ENCODE results near the gene TFB2M. TPM values are rescaled to one million over a fixed set of nuclear protein-coding genes. Genes with fewer than 3 reads are reported as not detected.
A peak's percentile ranks its signal among the peaks of the same experiment; 100 is the strongest.

The TFB2M gene
- total RNA-seq, 1 experiment from 2014 or later: 8.0 TPM

DNA sequence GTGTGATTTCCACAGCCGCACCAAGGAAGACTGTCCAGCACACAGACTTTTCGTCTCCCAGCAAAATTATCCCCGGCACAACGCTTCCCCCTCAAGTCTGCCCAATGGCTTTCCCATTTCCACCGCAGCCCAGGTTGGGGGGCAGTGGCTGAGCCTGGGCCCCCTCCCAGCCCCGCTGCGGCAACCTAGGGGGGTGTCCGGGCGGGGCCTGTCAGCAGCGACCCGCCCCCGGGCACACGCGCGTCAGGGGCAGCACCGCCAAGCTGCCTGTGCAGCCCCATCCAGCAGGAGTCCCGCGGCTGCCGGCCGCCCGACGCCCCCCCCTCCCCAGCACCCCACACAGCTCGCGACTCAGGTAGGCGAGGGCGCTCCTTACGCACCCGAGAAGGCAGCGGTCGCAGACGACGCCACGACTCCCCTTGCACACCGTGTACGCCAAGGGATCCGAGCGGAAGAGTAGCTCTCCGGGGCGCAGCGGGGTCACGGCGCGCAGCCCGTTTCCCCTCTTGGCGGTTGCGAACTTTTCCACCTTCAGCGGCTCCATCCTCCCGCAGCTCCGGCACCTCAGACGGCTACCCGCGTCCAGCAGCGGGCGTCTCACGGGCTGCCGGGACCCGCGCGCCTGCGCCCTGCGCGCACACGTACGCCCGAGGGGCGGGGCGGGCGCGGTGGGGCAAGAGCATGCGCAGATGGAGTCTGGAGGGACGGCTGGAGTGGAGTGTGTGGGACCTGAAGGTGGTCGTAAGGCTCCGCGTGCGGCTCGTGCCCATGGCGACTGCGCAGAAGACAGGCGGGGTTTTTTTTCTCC, 59.2 kb downstream of the TFB2M start, which contains the start of gene SMYD3:
Gene SMYD3, minus strand, starts transcription at position 606 of the 808 bp plus-strand sequence.
- in situ Hi-C loops (cut with HindIII; ENCODE audit: low pct_unique_long_range_greater_than_20kb, low sequenced_read_pairs): no loop called here
- DNase-seq (ENCODE audit: low read depth): peak; percentile 76

DNA sequence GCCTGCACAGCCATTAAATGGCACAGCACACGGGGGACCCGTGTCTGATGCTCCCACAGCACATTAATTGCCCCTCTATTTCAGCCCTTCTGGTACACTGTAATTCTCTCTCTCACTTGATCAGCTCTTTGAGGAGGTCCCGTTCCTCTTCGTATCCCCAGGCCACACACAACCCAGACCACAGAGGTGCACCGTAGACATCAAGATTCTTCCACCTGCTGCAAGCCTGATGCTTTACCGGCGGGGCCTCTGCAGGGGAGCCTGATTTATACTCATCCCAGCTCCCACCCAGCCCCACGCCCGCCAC, 59.7 kb downstream of the TFB2M start:
- DNase-seq (ENCODE audit: low read depth): no peak
- in situ Hi-C loops (cut with HindIII; ENCODE audit: low pct_unique_long_range_greater_than_20kb, low sequenced_read_pairs): no loop called here

DNA sequence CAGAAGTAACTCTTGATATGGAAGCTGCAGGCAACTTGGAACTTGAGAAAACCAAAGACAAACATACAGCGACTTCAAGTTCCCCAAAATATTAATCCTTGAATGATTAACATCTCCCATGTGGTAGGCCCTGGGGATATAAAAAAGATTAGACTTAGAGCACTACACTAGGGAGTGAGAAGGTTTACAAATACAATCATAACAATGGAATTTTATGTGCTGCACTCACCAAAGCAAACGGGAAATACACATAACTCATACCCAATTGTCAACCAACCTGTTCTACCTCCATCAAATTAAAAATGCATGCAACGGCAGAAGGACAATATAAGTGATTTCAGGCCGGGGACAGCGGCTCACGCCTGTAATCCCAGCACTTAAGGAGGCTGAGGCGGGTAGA, 62.7 kb downstream of the TFB2M start:
- peak; percentile 31 for DNase-seq (ENCODE audit: low read depth)
- in situ Hi-C loops (cut with HindIII; ENCODE audit: low pct_unique_long_range_greater_than_20kb, low sequenced_read_pairs): no loop called here

DNA sequence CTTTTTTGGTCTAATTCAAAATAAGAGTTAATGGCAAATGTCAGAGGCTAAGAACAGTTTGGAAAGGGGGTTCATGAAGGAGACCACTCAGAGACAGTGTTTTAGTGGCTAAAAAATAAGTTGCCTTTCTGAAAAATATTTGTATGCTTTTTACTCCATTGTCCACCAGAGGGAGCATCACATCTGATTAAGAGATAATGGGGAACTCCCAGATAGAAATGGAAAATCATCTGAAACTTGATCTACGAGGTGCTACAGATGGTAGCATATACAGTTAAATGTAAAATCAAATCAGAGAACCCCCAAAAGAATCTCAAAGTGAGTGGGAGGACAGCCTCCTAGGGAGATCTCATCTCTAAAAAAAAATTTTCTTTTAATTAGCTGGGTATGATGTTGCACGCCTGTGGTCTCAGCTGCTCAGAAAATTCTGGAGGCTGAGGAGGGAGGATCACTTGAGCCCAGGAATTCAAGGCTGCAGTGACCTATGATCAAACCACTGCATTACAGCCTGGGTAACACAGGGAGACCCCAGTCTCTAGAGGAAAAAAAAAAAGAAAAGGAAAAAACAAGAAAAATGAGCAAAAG, 68.6 kb downstream of the TFB2M start:
- peak; percentile 56 for DNase-seq (ENCODE audit: low read depth)
- in situ Hi-C loops (cut with HindIII; ENCODE audit: low pct_unique_long_range_greater_than_20kb, low sequenced_read_pairs): no loop called here

DNA sequence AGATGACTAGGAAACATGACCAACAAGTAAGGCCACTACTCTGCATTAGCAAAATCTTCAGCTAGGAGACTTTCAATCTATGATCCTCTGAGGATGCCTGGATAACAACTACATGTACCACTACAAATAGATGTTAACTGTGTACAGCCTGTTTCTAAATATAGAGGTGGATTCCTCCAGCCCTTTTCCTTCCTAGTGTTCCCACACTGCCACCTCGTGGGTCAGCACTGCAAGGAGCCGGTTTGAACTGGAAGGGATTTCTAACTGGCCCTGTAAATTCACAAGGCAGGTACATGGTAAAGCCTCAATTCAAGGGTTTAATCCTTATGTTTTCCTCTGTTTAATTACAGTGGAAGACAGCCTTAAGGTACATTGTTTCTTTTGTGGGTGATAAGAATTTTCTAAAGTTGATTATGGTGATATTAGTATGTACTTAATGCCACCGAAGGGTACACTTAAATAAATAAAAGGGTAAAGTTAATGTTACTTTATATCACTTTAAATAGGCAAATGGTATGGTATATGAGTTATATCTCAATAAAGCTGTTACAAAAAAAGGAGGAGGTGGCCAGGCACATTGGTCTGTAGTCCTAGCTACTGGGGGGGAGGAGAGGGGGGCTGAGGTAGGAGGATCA, 73.3 kb downstream of the TFB2M start:
- in situ Hi-C loops (cut with HindIII; ENCODE audit: low pct_unique_long_range_greater_than_20kb, low sequenced_read_pairs): no loop called here
- DNase-seq (ENCODE audit: low read depth): peak; percentile 54

DNA sequence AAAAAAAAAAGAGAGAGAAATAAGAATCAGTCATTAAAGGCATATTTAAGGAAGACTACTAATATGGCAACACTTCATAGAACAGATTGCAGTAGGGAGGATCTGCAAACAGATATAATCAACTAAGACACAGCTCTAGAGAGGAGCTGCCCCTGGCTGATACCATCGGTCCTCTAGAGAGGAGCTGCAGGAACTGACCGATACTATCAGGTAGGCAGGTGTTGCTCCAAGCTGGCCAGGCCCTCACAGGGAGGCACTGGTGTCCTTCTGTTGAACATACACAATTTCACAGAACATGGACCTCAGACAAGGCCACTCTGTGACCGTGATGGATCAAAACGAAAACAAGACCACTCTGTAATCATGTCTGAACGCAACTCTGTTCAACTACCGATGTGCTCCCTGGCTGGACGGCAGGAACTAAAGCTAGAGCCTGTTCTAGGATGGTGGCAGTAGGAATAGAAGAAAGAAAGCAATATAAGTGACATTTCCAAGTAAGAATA, 74.5 kb downstream of the TFB2M start:
- in situ Hi-C loops (cut with HindIII; ENCODE audit: low pct_unique_long_range_greater_than_20kb, low sequenced_read_pairs): no loop called here
- no peak for DNase-seq (ENCODE audit: low read depth)

Other genes with a start within 250 kb of the TFB2M start
- gene SMYD3, start 59.0 kb downstream of the TFB2M start, total RNA-seq (2014; rRNA removed; shearing (Covaris generic); ENCODE audit: low replicate concordance): 16.2 and 47.7 TPM in 2 replicates
- 8.9 and 10.8 TPM in 2 replicates for gene CNST, start 195 bp upstream of the TFB2M start, total RNA-seq (2014; rRNA removed; shearing (Covaris generic); ENCODE audit: low replicate concordance)
- gene SCCPDH, start 158.1 kb upstream of the TFB2M start, total RNA-seq (2014; rRNA removed; shearing (Covaris generic); ENCODE audit: low replicate concordance): 46.7 and 63.8 TPM in 2 replicates

All from Caki2 (cell line).